ENCODE measurements around the gene GRAMD1B.

Gene GRAMD1B

GRCh38 chr11:123393312-123393927 is 36.6 kb upstream of the GRAMD1B start:
- no peaks in the 10 kb centered on the region for H3K36me3 ChIP-seq (ENCODE audit: insufficient read depth, low read depth, low read length)
- no peak overlapping the region for H3K27ac ChIP-seq (ENCODE audit: low read length)
- H3K27me3 ChIP-seq (ENCODE audit: insufficient read depth, low read length), result no peaks in the 10 kb centered on the region; the same call in 1 of the 2 replicates
- H3K4me1 ChIP-seq (ENCODE audit: insufficient read depth, low read length), result no peaks in the 10 kb centered on the region
- H3K4me3 ChIP-seq (ENCODE audit: low read length), result no peak overlapping the region
- H3K9ac ChIP-seq (ENCODE audit: low read depth, low read length), result no peak overlapping the region
- H3K9me3 ChIP-seq (ENCODE audit: insufficient read depth, low read depth, low read length), result no peaks in the 10 kb centered on the region

DNA sequence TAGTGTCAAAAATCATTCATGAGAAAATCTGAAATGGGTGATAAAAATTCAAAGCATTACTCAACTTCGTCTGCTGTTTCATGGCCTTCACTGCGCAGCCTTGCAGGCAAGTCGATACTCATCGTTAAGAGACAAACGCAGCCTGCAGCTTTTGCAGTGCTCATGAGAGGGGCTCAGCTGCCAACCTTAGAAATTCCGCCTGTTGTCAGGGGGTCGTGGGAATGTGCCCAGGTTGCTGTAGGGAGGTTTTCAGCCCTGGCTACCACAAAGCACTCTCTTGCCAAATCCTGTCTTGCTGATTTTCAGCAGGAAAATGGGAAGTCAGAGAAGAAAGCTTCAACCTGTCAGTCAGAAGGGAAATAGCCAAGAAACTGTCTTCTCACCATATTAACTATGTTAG is 25.4 kb upstream of the GRAMD1B start:
- H3K4me1 ChIP-seq (ENCODE audit: insufficient read depth, low read length), result peaks cover 25% of the 10 kb centered on the region; the same call in 1 of the 2 replicates
- no peak overlapping the region for H3K4me3 ChIP-seq (ENCODE audit: low read length)
- peaks cover 43% of the 10 kb centered on the region for H3K27me3 ChIP-seq (ENCODE audit: insufficient read depth, low read length)
- no peaks in the 10 kb centered on the region for H3K9me3 ChIP-seq (ENCODE audit: insufficient read depth, low read depth, low read length)
- H3K9ac ChIP-seq (ENCODE audit: low read depth, low read length), result no peak overlapping the region
- no peaks in the 10 kb centered on the region for H3K36me3 ChIP-seq (ENCODE audit: insufficient read depth, low read depth, low read length)
- no peak overlapping the region for H3K27ac ChIP-seq (ENCODE audit: low read length)

- Histone ChIP-seq H3K9ac (ENCODE audit: low read depth, low read length) (no peak overlapping the region), H3K9me3 (ENCODE audit: insufficient read depth, low read depth, low read length) (no peaks in the 10 kb centered on the region), H3K27me3 (ENCODE audit: insufficient read depth, low read length) (peaks cover 47% of the 10 kb centered on the region), H3K36me3 (ENCODE audit: insufficient read depth, low read depth, low read length) (no peaks in the 10 kb centered on the region), H3K27ac (ENCODE audit: low read length) (no peak overlapping the region), H3K4me3 (ENCODE audit: low read length) (no peak overlapping the region), H3K4me1 (ENCODE audit: insufficient read depth, low read length) (peaks cover 25% of the 10 kb centered on the region; the same call in 1 of the 2 replicates)
Measured at GRCh38 chr11:123405123-123405592, 24.9 kb upstream of the GRAMD1B start.

GRCh38 chr11:123406441-123407129 is 23.5 kb upstream of the GRAMD1B start:
- no peak overlapping the region for H3K27ac ChIP-seq (ENCODE audit: low read length)
- H3K4me1 ChIP-seq (ENCODE audit: insufficient read depth, low read length), result peaks cover 25% of the 10 kb centered on the region; the same call in 1 of the 2 replicates
- peaks cover 51% of the 10 kb centered on the region for H3K27me3 ChIP-seq (ENCODE audit: insufficient read depth, low read length)
- no peak overlapping the region for H3K9ac ChIP-seq (ENCODE audit: low read depth, low read length)
- H3K4me3 ChIP-seq (ENCODE audit: low read length), result no peak overlapping the region
- H3K36me3 ChIP-seq (ENCODE audit: insufficient read depth, low read depth, low read length), result no peaks in the 10 kb centered on the region
- H3K9me3 ChIP-seq (ENCODE audit: insufficient read depth, low read depth, low read length), result no peaks in the 10 kb centered on the region

DNA sequence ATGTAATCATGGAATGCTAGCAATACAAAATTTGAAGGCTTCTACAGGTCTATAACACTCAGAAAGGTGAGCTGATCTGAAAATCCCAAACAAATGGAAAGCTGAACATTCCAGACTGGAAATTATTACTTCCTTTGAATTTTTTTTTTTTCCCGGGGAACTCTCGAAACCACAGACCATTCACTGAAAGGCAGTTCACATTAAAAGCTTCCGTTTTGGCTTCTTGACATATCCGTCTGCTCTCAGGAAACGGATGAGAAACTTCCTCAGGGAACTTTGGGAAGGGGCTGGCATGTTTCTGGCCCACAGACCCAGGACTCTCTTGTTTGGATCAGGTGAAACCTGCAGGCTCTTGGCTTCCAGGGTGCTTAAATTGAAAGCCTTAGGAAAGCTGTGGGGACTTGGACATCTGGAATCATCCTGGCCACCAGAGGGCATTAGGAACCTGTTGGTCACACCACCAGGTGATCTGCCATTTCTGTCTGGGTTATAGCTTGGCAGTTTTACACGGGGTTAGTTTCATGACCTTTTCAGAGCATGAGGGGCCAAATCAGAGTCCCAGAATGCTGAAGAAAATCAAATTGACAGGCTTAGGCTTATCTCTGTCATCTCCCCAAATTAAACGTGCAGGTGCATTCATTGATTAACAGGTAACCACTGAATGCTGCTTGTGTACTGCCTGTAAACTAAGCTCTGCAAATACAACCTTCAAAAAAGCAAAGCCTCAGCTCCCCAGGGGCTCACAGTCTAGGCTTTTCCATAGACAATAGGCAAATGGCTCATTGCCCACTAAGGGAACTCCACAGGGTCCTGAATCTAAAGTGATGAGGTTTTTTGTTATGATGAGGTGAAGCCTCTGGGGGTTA is 22.7 kb upstream of the GRAMD1B start:
- Histone ChIP-seq H3K27ac (ENCODE audit: low read length) (no peak overlapping the region), H3K4me3 (ENCODE audit: low read length) (peak overlapping the region; percentile 37; the same call in 1 of the 2 replicates)

DNA sequence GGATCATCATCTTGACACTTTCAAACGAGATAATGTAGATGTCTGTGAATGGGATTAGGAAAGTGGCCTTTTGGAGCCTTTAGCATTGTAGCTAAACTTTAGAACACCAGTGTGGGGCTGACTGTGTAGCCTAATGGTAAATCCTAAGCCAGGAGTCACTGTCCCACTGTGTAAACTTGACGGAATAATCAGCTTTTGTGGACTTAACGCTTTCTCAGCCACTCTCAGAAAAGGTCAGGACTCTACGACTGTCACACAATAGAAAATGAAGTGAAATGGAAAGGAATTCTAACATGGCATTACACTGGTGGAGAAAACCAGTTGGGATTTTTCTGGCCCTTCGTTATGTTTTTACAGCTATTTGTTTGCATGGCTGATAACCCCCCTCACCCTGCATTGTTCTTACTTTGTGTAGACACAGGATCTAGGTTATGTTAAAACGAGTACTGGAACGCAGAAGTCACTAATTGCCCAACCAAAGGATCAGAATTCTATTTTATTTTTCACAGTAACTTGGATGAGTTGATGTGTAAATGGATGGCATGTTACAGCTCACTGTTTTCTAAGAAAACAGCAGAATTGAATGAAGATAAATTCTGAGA is 22.0 kb upstream of the GRAMD1B start:
- Histone ChIP-seq H3K9me3 (ENCODE audit: insufficient read depth, low read depth, low read length) (no peaks in the 10 kb centered on the region), H3K36me3 (ENCODE audit: insufficient read depth, low read depth, low read length) (no peaks in the 10 kb centered on the region), H3K27ac (ENCODE audit: low read length) (no peak overlapping the region), H3K4me3 (ENCODE audit: low read length) (peak overlapping the region; percentile 37; the same call in 1 of the 2 replicates), H3K9ac (ENCODE audit: low read depth, low read length) (no peak overlapping the region), H3K4me1 (ENCODE audit: insufficient read depth, low read length) (peaks cover 25% of the 10 kb centered on the region; the same call in 1 of the 2 replicates), H3K27me3 (ENCODE audit: insufficient read depth, low read length) (peaks cover 51% of the 10 kb centered on the region)

More for the DNA sequence above, 22.7 kb upstream of the GRAMD1B start:
- H3K4me1 ChIP-seq (ENCODE audit: insufficient read depth, low read length), result peaks cover 25% of the 10 kb centered on the region; the same call in 1 of the 2 replicates
- H3K9me3 ChIP-seq (ENCODE audit: insufficient read depth, low read depth, low read length), result no peaks in the 10 kb centered on the region
- H3K9ac ChIP-seq (ENCODE audit: low read depth, low read length), result no peak overlapping the region
- peaks cover 51% of the 10 kb centered on the region for H3K27me3 ChIP-seq (ENCODE audit: insufficient read depth, low read length)
- H3K36me3 ChIP-seq (ENCODE audit: insufficient read depth, low read depth, low read length), result no peaks in the 10 kb centered on the region

DNA sequence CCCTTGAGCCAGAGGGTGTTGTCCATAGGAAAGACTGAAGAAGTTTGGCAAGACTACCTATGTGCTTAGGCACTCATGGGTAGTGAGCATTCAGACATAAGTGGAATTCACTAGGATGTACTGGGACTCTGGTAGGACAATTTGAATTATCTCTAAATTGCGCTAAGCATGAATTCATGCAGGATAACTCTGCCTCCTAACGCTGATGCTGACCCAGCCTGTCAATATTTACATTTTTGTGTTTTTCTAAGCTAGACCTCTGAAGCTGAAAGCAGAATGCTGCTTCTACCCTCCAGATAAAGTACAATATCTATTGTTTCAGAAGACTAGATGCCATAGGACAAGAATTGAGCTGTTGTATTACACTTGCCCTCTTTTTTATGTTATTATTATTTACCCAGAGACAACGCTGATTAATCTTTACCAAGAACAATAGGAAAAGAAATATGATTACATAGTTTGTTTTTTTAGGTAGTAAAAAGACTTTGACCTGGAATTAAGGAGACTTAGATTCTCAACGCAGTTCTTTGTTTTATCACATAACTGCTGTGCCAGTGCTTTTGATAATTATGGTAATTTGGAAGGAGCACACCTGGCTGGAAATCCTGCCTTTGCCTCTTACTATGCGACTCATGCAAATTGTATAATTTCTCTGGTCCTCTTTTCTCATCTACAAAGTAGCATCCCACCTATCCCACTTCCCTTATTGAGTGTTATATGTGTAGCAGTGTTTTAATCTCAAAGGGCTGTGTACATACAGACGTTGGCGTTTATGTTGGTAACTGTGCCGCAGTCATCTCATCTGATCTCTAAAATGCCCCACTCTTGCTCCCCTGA is 21.2 kb upstream of the GRAMD1B start:
- H3K9me3 ChIP-seq (ENCODE audit: insufficient read depth, low read depth, low read length), result no peaks in the 10 kb centered on the region
- peaks cover 25% of the 10 kb centered on the region; the same call in 1 of the 2 replicates for H3K4me1 ChIP-seq (ENCODE audit: insufficient read depth, low read length)
- no peaks in the 10 kb centered on the region for H3K36me3 ChIP-seq (ENCODE audit: insufficient read depth, low read depth, low read length)
- no peak overlapping the region for H3K27ac ChIP-seq (ENCODE audit: low read length)
- no peak overlapping the region for H3K9ac ChIP-seq (ENCODE audit: low read depth, low read length)
- peaks cover 48% of the 10 kb centered on the region for H3K27me3 ChIP-seq (ENCODE audit: insufficient read depth, low read length)
- H3K4me3 ChIP-seq (ENCODE audit: low read length), result peak overlapping the region; percentile 27; the same call in 1 of the 2 replicates

- H3K9me3 ChIP-seq (ENCODE audit: insufficient read depth, low read depth, low read length), result no peaks in the 10 kb centered on the region
- no peak overlapping the region for H3K4me3 ChIP-seq (ENCODE audit: low read length)
- H3K36me3 ChIP-seq (ENCODE audit: insufficient read depth, low read depth, low read length), result no peaks in the 10 kb centered on the region
- peaks cover 25% of the 10 kb centered on the region; the same call in 1 of the 2 replicates for H3K4me1 ChIP-seq (ENCODE audit: insufficient read depth, low read length)
- H3K9ac ChIP-seq (ENCODE audit: low read depth, low read length), result no peak overlapping the region
- H3K27me3 ChIP-seq (ENCODE audit: insufficient read depth, low read length), result peaks cover 40% of the 10 kb centered on the region
- H3K27ac ChIP-seq (ENCODE audit: low read length), result no peak overlapping the region
Measured at GRCh38 chr11:123409456-123410217, 20.4 kb upstream of the GRAMD1B start.

GRCh38 chr11:123410218-123410549 is 19.9 kb upstream of the GRAMD1B start:
- Histone ChIP-seq H3K27me3 (ENCODE audit: insufficient read depth, low read length) (peaks cover 35% of the 10 kb centered on the region), H3K9ac (ENCODE audit: low read depth, low read length) (no peak overlapping the region), H3K4me3 (ENCODE audit: low read length) (no peak overlapping the region), H3K36me3 (ENCODE audit: insufficient read depth, low read depth, low read length) (no peaks in the 10 kb centered on the region), H3K27ac (ENCODE audit: low read length) (no peak overlapping the region), H3K9me3 (ENCODE audit: insufficient read depth, low read depth, low read length) (no peaks in the 10 kb centered on the region), H3K4me1 (ENCODE audit: insufficient read depth, low read length) (peaks cover 25% of the 10 kb centered on the region; the same call in 1 of the 2 replicates)

DNA sequence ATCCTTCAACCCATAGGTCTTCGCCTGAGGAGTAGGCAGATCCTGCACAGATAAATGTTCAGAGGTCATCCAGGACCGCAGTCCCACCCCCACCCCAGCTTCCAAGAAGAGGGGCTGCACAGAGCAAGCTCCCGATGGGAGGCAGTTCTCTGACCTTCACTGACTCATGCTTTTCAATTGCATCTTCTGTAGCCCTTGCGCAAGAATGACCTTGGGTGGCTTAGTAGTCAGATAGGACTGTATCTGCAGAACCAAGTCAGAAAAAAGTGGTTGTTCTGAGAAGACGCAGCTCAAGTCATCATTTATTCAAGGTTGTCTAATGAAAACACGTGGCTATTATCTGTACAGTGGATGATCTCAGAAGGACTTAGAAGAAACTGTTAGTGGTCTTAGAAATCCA is 16.4 kb upstream of the GRAMD1B start:
- no peaks in the 10 kb centered on the region for H3K36me3 ChIP-seq (ENCODE audit: insufficient read depth, low read depth, low read length)
- no peak overlapping the region for H3K27ac ChIP-seq (ENCODE audit: low read length)
- H3K27me3 ChIP-seq (ENCODE audit: insufficient read depth, low read length), result peaks cover 17% of the 10 kb centered on the region
- peaks cover 10% of the 10 kb centered on the region; the same call in 1 of the 2 replicates for H3K4me1 ChIP-seq (ENCODE audit: insufficient read depth, low read length)
- H3K9me3 ChIP-seq (ENCODE audit: insufficient read depth, low read depth, low read length), result no peaks in the 10 kb centered on the region
- no peak overlapping the region for H3K9ac ChIP-seq (ENCODE audit: low read depth, low read length)
- H3K4me3 ChIP-seq (ENCODE audit: low read length), result no peak overlapping the region
